ENCODE data around the gene LRRC34. TPM values are rescaled to one million over a fixed set of nuclear protein-coding genes. Genes with fewer than 3 reads are reported as not detected.

Gene LRRC34
- total and polyA plus RNA-seq, 9 of the 15 experiments (the other 6 are each of a cell fraction or from before 2014, with no cell fraction given) = 0.17 to 0.30 TPM; not detected in 7

DNA sequence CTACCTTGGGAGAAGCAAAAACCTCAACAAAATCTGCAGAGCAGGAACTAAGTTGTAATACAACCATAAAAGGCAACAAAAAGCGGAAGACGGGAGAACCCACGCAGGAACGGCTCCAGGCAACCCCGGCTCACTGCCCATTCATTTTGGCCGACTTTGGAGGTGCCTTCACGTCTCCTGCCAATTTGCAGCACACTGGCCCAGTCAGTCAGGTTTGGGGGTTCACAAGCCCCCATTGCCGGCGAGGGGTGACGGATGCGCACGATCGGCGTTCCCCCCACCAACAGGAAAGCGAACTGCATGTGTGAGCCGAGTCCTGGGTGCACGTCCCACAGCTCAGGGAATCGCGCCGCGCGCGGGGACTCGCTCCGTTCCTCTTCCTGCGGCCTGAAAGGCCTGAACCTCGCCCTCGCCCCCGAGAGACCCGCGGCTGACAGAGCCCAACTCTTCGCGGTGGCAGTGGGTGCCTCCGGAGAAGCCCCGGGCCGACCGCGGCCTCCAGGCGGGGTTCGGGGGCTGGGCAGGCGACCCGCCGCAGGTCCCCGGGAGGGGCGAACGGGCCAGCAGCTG is 48.3 kb downstream of the LRRC34 start:
- intact Hi-C loops (cut with micrococcal nuclease) = loop anchor here (5.0 kb wide), 3 partner anchors 203 to 648 kb away; partner anchors contain the start of genes GPR160 and SEC62
- in situ Hi-C loops (cut with MboI) = no loop called here
- no peaks in the 10 kb centered on the region; the same call in 2 of the 3 replicates for H3K36me3 ChIP-seq (ENCODE audit: control insufficient read depth, insufficient read depth, low read length)
- TF ChIP-seq, protein P1, sequence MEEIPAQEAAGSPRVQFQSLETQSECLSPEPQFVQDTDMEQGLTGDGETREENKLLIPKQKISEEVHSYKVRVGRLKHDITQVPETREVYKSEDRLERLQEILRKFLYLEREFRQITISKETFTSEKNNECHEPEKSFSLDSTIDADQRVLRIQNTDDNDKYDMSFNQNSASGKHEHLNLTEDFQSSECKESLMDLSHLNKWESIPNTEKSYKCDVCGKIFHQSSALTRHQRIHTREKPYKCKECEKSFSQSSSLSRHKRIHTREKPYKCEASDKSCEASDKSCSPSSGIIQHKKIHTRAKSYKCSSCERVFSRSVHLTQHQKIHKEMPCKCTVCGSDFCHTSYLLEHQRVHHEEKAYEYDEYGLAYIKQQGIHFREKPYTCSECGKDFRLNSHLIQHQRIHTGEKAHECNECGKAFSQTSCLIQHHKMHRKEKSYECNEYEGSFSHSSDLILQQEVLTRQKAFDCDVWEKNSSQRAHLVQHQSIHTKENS (CRISPR knock-in tag; IDR thresholded peaks at IDR 0.05) = no peak
- TF ChIP-seq DPF2 (IDR thresholded peaks at IDR 0.05) = 0 out of 2 replicates have a peak, but pooled peaks have one; percentile 32
- TF ChIP-seq PRPF4 (IDR thresholded peaks at IDR 0.05; ENCODE audit: insufficient read depth, low read depth, low read length, poor library complexity, severe bottlenecking) = peak; percentile 88
- peak in 1 of 2 experiments; percentile 41; a peak in 1 of 4 replicates for TF ChIP-seq HDAC1 (IDR thresholded peaks at IDR 0.05)
- TF ChIP-seq HNRNPL (IDR thresholded peaks at IDR 0.05; ENCODE audit: low read depth, low read length) = 0 out of 2 replicates have a peak, but pooled peaks have one; percentile 53
- TF ChIP-seq BRD4 (IDR thresholded peaks at IDR 0.05) = peak; percentile 97; the same call in 1 of the 2 replicates
- peak; percentile 100 for TF ChIP-seq RBFOX2 (IDR thresholded peaks at IDR 0.05; ENCODE audit: low read depth, low read length)
- TF ChIP-seq MCM2 (IDR thresholded peaks at IDR 0.05; ENCODE audit: low read depth) = no peak
- TF ChIP-seq, protein P2, sequence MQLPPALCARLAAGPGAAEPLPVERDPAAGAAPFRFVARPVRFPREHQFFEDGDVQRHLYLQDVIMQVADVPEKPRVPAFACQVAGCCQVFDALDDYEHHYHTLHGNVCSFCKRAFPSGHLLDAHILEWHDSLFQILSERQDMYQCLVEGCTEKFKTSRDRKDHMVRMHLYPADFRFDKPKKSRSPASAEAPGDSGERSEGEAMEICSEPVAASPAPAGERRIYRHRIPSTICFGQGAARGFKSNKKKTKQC (CRISPR knock-in tag; IDR thresholded peaks at IDR 0.05) = peak; percentile 20; the same call in 1 of the 2 replicates
- TF ChIP-seq ZNF12 (CRISPR knock-in tag; IDR thresholded peaks at IDR 0.05) = 0 out of 2 replicates have a peak, but pooled peaks have one; percentile 17
- TF ChIP-seq, protein P3, sequence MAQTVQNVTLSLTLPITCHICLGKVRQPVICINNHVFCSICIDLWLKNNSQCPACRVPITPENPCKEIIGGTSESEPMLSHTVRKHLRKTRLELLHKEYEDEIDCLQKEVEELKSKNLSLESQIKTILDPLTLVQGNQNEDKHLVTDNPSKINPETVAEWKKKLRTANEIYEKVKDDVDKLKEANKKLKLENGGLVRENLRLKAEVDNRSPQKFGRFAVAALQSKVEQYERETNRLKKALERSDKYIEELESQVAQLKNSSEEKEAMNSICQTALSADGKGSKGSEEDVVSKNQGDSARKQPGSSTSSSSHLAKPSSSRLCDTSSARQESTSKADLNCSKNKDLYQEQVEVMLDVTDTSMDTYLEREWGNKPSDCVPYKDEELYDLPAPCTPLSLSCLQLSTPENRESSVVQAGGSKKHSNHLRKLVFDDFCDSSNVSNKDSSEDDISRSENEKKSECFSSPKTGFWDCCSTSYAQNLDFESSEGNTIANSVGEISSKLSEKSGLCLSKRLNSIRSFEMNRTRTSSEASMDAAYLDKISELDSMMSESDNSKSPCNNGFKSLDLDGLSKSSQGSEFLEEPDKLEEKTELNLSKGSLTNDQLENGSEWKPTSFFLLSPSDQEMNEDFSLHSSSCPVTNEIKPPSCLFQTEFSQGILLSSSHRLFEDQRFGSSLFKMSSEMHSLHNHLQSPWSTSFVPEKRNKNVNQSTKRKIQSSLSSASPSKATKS (CRISPR knock-in tag; IDR thresholded peaks at IDR 0.05) = no peak
- TF ChIP-seq MAZ (CRISPR knock-in tag; conservative IDR thresholded peaks at IDR 0.05 in 1 of 2, IDR thresholded peaks at IDR 0.05 in 1 of 2) = peak in 1 of 2 experiments; percentile 62; a peak in 1 of 4 replicates
- TF ChIP-seq CBX3 (IDR thresholded peaks at IDR 0.05; ENCODE audit: borderline replicate concordance in 1 of 2, low read length in 2 of 2) = no peak
- TF ChIP-seq E2F6 (IDR thresholded peaks at IDR 0.05; ENCODE audit: borderline replicate concordance in 1 of 2, extremely low read depth in 1 of 2, insufficient read depth in 1 of 2, insufficient read length in 1 of 2, low read depth in 1 of 2, low read length in 1 of 2, poor library complexity in 1 of 2, severe bottlenecking in 1 of 2) = peak in 1 of 2 experiments; percentile 18
- peak; percentile 75 for TF ChIP-seq ZBTB1 (CRISPR knock-in tag; IDR thresholded peaks at IDR 0.05; ENCODE audit: borderline replicate concordance, low read depth)

More for the DNA sequence above, 48.3 kb downstream of the LRRC34 start:
- ChIA-PET POLR2A (interaction anchor here (0.5 to 3.2 kb wide), 9 partner anchors 9 to 80 kb away, joined by 3 to 16 read pairs (median 3); partner anchors contain the start of gene MYNN), CTCF (ENCODE audit: low intra/inter-chr PET ratio) (no interaction called here)
- peak overlapping the region; percentile 71 for H3K4me3 ChIP-seq
- DNase-seq (ENCODE audit: extremely low read depth in 1 of 4, low spot score in 3 of 4) (peak in 3 of 4 experiments; percentile 23 to 59 (median 29)), ATAC-seq (peak; percentile 67), FAIRE-seq (no peak)
- peaks cover 6 to 23% of the 10 kb centered on the region in 2 experiments for H3K4me1 ChIP-seq (replicated peaks in 1 of 2; ENCODE audit: control insufficient read depth in 2 of 2, insufficient read depth in 2 of 2, low read length in 2 of 2)
- H3K9ac ChIP-seq (ENCODE audit: insufficient read depth in 1 of 2, low read depth in 2 of 2, low read length in 2 of 2) = peak overlapping the region; percentile 91 to 98
- 24% methylated on average over 41 of the region's 46 CpGs for WGBS (ENCODE audit: insufficient coverage, low coverage, missing lambda C conversion rate)
- no peaks in the 10 kb centered on the region for H3K27me3 ChIP-seq (ENCODE audit: control insufficient read depth in 2 of 2, insufficient read depth in 2 of 2, low read length in 2 of 2)
- H4K20me1 ChIP-seq (replicated peaks; ENCODE audit: control insufficient read depth, insufficient read depth, low read length) = no peaks in the 10 kb centered on the region
- H3K9me3 ChIP-seq (replicated peaks; ENCODE audit: control insufficient read depth, insufficient read depth, low read depth, low read length) = peaks cover 13% of the 10 kb centered on the region
- peaks cover 2% of the 10 kb centered on the region; the same call in 1 of the 3 replicates for H3K79me2 ChIP-seq (ENCODE audit: control insufficient read depth, insufficient read depth, low read length)
- BruUV-seq (replicated peaks) = TSS peak; percentile 98
- H3K4me2 ChIP-seq (ENCODE audit: insufficient read depth, low read length) = peak overlapping the region; percentile 85
- H3K9me1 ChIP-seq (ENCODE audit: control insufficient read depth, insufficient read depth, low read length) = no peaks in the 10 kb centered on the region
- H2AFZ ChIP-seq (ENCODE audit: low read depth, low read length) = peak overlapping the region; percentile 79
- peak overlapping the region; percentile 95 for H3K27ac ChIP-seq (ENCODE audit: extremely low read depth, low read depth, low read length)
